ENCODE results near the gene DGKA.

The DGKA gene

DNA sequence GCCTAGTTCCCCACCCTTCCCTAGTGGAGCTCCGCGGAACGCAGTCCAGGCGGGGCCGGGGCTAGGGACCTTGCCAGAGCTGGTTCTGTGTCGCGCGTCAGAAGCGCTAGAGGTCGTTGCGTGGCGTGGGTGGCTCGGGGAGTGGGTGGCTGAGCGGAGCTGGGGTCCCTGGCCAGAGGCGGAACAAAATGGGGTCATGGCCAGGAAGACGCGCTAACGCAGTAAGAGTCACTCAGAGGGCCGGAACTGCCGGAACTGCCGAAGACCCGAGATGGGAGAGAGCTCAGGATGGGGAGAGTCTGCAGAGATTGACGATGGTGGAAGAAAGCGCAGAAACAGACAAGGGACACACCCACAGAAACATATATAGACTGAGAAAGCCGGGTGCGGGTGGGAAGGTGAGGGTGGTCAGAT, 4.8 kb downstream of the DGKA start:
- ATAC-seq (replicated peaks) (no peak), DNase-seq (no peak)
- Mint-ChIP-seq H3K36me3 (peaks cover 17 to 36% of the 10 kb centered on the region in 2 donors), H3K4me3 (no peak overlapping the region), H3K9me3 (no peaks in the 10 kb centered on the region), H3K27ac (peak overlapping the region; percentile 2), H3K4me1 (peaks cover 36 to 48% of the 10 kb centered on the region in 2 donors), H3K27me3 (no peaks in the 10 kb centered on the region)

DNA sequence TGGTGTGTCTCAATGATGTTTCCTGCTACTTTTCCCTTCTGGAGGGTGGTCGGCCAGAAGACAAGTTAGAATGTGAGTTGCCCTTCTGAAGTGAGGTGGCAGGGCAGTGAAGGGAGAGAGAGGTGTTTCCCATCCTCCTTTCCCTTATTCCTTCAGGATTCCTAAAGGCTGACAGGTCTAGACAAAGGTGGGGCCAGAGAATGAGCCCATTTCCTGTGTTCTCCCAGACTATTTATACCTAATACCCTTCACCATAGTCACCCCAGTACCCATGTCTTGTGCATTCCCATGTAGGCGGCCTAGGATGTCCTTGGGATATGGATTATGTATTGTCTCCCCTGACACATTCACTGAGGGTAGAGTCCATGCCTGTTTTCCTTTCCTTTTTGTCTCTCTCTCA, 7.0 kb downstream of the DGKA start:
- peaks cover 28 to 33% of the 10 kb centered on the region in 2 donors for H3K4me1 Mint-ChIP-seq
- H3K4me3 Mint-ChIP-seq = no peak overlapping the region
- no peak for ATAC-seq (replicated peaks)

DNA sequence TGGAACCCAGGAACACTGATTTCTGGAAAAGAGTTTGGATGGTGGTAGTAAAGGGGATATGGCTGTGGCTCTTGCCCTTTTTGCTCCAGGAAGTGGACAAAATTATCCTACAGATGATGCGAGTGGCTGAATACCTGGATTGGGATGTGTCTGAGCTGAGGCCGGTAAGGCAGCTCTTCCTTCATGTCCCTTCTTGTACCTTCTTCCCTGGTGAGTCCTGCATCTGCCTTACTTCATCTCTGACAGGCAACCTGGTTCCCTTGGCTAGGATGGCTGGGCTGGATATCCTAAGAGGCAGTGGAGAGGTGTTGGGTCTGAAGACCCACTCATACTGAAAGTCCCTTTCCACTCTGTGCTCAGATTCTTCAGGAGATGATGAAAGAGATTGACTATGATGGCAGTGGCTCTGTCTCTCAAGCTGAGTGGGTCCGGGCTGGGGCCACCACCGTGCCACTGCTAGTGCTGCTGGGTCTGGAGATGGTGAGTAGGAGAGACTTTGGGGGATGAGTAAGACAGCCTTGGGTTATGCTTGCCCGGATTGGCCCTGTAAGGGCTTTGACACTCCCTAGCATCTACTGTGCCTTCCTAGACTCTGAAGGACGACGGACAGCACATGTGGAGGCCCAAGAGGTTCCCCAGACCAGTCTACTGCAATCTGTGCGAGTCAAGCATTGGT, 8.0 kb downstream of the DGKA start:
- Mint-ChIP-seq H3K9me3 (no peaks in the 10 kb centered on the region), H3K4me1 (peaks cover 28% of the 10 kb centered on the region in 2 donors), H3K27me3 (no peaks in the 10 kb centered on the region), H3K36me3 (peaks cover 26 to 48% of the 10 kb centered on the region in 2 donors), H3K4me3 (no peak overlapping the region), H3K27ac (peak overlapping the region; percentile 37)
- ATAC-seq (replicated peaks) (no peak), DNase-seq (no peak)

More for the DNA sequence above, 7.0 kb downstream of the DGKA start:
- Mint-ChIP-seq H3K27ac (no peak overlapping the region), H3K9me3 (no peaks in the 10 kb centered on the region), H3K36me3 (peaks cover 23 to 42% of the 10 kb centered on the region in 2 donors), H3K27me3 (no peaks in the 10 kb centered on the region)
- no peak for DNase-seq

DNA sequence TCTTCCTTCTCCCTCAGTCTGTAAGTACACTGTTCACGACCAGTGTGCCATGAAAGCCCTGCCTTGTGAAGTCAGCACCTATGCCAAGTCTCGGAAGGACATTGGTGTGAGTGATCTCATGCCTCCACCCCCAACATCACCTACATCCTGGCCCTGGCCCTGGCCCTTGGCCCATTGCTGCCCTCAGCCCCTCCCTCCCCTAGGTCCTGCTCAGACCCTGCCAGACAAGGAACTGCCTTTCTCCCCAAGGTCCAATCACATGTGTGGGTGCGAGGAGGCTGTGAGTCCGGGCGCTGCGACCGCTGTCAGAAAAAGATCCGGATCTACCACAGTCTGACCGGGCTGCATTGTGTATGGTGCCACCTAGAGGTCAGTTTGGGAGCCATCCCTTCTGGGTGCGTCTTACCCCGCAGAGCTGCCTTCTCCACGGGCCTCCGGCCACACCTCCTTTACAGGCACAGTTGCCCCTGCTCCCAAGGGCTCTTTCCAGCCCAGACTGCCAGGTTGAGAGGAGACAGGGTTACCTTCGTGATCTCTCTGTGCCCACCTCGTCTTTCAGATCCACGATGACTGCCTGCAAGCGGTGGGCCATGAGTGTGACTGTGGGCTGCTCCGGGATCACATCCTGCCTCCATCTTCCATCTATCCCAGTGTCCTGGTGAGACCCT, 9.2 kb downstream of the DGKA start:
- H3K9me3 Mint-ChIP-seq = no peaks in the 10 kb centered on the region
- H3K27me3 Mint-ChIP-seq = no peaks in the 10 kb centered on the region
- DNase-seq (peak; percentile 79), ATAC-seq (replicated peaks) (peak; percentile 100)
- H3K4me3 Mint-ChIP-seq = no peak overlapping the region
- H3K36me3 Mint-ChIP-seq = peaks cover 31 to 57% of the 10 kb centered on the region in 2 donors
- peak overlapping the region; percentile 52 for H3K27ac Mint-ChIP-seq
- peaks cover 19 to 25% of the 10 kb centered on the region in 2 donors for H3K4me1 Mint-ChIP-seq

DNA sequence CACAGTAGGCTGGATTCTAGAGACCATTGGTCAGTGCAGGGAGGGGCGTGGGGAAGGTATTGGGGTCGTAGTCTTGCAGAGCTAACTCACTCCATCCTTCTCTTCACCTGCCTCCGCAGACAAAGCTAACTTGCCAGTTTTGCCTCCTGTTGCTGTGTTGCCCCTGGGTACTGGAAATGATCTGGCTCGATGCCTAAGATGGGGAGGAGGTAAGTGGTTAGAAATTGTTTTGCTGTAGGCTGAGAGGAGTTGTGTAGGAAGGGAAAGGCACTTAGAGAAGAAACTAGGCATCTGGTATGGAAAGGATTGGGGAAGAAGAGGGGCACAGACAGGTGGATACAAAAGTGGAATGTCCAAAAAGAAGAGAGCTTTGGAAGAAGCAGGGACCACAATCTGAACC, 11.1 kb downstream of the DGKA start:
- Mint-ChIP-seq H3K27ac (no peak overlapping the region), H3K27me3 (no peaks in the 10 kb centered on the region), H3K4me1 (peaks cover 12 to 23% of the 10 kb centered on the region in 2 donors), H3K36me3 (peaks cover 41 to 62% of the 10 kb centered on the region in 2 donors), H3K4me3 (no peak overlapping the region), H3K9me3 (no peaks in the 10 kb centered on the region)
- DNase-seq (no peak), ATAC-seq (replicated peaks) (no peak)

DNA sequence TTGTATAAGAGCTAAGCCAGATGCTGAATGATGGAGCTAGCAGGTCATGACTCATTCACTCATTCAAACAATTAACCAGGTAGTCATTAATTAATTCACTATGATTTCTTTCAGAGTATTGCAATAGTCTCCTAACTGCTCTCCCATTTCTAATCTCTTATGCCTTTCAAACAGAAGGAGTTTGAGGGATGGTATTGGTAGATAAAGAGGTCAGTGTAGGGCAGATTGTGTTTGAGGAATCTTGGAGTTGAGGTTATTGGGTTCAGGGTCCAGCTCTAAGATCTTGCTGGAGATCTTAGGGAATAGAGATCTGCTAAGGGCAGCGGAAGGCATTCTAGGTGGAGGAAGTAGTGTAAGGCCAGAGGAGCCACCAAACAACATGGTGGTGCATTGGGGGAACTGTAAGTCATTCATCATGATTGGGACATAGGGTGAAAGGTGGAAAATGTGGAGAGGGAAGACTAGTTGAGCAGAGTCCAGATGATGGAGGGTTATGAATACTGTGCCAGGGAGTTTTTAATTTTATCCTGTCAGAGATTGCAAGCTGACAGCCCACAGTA, 11.7 kb downstream of the DGKA start:
- DNase-seq (no peak), ATAC-seq (replicated peaks) (no peak)
- no peak overlapping the region for H3K4me3 Mint-ChIP-seq
- no peaks in the 10 kb centered on the region for H3K27me3 Mint-ChIP-seq
- peaks cover 12 to 23% of the 10 kb centered on the region in 2 donors for H3K4me1 Mint-ChIP-seq
- H3K36me3 Mint-ChIP-seq = peaks cover 39 to 56% of the 10 kb centered on the region in 2 donors
- H3K9me3 Mint-ChIP-seq = no peaks in the 10 kb centered on the region
- no peak overlapping the region for H3K27ac Mint-ChIP-seq

DNA sequence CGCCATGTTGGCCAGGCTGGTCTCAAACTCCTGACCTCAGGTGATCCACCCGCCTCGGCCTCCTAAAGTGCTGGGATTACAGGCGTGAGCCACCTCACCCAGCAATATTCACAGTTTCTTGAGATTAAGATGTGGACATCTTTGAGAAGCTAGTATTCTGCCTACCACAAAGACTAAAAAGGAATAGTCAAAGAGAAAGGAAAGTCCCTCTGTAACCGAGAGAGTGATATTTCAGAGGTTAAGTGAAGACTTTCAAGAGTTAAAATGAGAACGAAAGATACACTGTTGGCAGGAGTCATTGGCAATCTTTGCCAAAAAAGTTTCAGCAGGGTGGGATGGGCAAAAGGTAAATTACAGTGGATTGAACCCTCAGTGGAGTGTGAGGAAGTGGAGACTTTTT, 15.6 kb downstream of the DGKA start:
- DNase-seq = no peak
- ATAC-seq (replicated peaks) = no peak
- peaks cover 5 to 7% of the 10 kb centered on the region in 2 donors for H3K4me1 Mint-ChIP-seq
- H3K27ac Mint-ChIP-seq = no peak overlapping the region
- no peak overlapping the region for H3K4me3 Mint-ChIP-seq
- peaks cover 39 to 56% of the 10 kb centered on the region in 2 donors for H3K36me3 Mint-ChIP-seq
- H3K9me3 Mint-ChIP-seq = no peaks in the 10 kb centered on the region
- H3K27me3 Mint-ChIP-seq = no peaks in the 10 kb centered on the region

DNA sequence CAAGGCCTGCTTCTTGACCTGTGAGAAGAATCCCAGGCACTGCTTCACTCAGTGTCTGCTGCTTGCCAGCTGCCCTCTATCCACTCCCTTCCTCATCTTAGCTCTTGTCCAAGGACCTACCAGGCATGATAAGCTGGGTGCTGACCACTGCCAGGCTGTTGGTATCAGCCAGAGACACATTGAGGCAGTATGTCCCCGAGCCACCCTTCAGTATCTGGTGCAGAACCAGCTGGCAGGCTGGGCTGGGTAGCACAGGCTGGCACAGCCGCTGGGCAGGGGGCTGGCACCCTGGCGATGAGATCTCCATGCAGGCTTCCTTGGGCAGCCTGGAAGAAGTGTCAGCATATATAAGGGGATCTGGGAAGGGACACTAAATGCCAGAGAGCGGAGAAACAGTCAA, 24.4 kb downstream of the DGKA start:
- Mint-ChIP-seq H3K9me3 (no peaks in the 10 kb centered on the region), H3K27me3 (no peaks in the 10 kb centered on the region), H3K27ac (peak overlapping the region; percentile 43), H3K4me1 (peaks cover 0 to 3% of the 10 kb centered on the region in 2 donors), H3K4me3 (no peak overlapping the region), H3K36me3 (peaks cover 19 to 29% of the 10 kb centered on the region in 2 donors)
- peak in 1 of 2 donors; percentile 14 for ATAC-seq (replicated peaks)
- no peak for DNase-seq

DNA sequence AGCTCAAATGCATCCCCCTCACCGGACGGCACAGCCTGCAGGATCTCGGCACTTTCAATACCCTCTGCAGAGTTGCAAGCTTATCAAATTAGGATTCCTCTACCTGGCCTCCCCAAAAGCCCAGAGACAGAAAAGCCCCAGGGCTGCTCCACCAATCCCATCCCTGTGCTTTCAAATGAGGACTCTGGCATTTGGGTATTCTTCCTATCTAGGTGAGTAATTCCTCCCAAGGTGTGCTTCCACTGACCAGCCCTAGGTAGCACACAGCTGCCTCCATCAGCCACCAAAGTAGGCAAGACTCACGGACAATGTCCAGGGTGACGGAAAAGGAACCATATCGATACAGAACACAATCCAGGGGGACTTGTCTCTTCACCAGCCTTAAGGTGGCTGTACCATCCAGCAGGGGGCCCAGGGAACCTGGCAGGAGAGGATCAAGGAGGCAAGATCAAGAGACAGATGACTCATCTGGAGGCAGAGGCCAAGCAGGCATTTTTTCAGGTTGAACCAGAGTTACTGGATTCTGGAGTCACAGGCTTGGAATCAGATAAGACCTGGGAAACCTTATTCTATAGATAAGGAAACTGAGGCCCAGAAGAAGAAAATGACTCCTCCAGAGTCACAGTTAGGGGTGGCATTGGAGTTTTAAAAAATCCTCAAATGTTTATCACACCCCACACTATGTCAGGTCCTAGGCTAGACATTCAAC, 25.0 kb downstream of the DGKA start:
- H3K4me1 Mint-ChIP-seq = peaks cover 0 to 3% of the 10 kb centered on the region in 2 donors
- no peak overlapping the region for H3K27ac Mint-ChIP-seq
- H3K4me3 Mint-ChIP-seq = no peak overlapping the region

DNA sequence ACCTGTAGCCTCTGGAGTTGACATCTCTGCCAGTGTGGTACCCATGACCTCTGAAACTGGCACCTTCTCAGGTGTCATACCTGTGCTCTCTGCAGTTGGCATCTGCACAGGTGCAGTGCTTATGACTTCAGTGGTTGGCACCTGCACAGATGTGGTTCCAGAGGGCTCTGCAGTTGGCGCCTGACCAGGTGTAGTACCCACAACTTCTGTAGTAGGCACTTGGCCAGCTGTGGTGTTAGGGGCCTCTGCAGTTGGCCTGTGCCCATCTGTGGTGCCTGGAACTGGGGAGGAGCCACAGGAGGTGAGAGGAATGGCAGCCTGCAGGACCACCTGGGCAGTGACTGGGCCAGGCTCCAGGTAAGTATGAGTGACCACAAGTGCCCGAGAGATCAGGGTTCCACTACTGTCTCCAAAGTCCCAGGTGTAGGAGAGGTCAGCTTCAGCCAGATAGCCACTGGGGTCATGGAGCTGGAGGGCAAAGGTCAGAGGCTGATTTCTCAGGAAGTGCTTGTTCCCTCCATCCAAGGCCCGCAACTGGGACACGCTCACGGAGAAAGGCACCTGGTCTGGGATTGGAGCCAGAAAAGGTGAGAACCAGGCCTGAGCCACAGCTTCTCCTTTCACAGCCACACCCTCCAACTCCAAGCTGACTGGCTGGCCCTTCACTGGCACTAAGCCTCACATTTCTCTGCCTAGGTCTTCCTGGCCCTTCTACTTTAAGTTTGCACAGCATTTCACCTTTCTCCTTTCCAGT, 26.3 kb downstream of the DGKA start:
- ATAC-seq (replicated peaks) = no peak
- peaks cover 14 to 17% of the 10 kb centered on the region in 2 donors for H3K36me3 Mint-ChIP-seq

More for the DNA sequence above, 25.0 kb downstream of the DGKA start:
- Mint-ChIP-seq H3K36me3 (peaks cover 19 to 29% of the 10 kb centered on the region in 2 donors), H3K9me3 (no peaks in the 10 kb centered on the region), H3K27me3 (no peaks in the 10 kb centered on the region)
- DNase-seq (no peak), ATAC-seq (replicated peaks) (peak; percentile 71 to 73)

DNA sequence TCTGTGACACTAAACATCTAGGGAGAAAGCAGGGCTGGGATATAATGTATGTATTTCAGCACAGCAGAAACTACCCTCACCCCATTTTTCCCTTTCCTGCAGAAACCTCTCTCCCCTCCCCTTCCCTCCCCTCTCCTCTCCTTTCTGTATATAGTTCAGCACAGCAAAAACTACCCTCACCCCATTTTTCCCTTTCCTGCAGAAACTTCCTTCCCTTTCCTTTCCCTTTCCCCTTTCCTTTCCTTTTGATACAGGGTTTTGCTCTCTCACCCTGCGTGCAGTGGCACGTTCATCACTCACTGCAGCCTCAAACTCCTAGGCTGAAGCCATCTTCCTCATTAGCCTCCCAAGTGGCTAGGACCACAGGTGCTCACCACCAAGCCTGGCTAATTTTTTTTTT, 32.8 kb downstream of the DGKA start:
- Mint-ChIP-seq H3K27ac (no peak overlapping the region), H3K4me3 (no peak overlapping the region), H3K4me1 (peaks cover 19 to 28% of the 10 kb centered on the region in 2 donors), H3K27me3 (no peaks in the 10 kb centered on the region), H3K9me3 (no peaks in the 10 kb centered on the region), H3K36me3 (peaks cover 6 to 12% of the 10 kb centered on the region in 2 donors)
- DNase-seq = no peak
- ATAC-seq (replicated peaks) = no peak

More for the DNA sequence above, 26.3 kb downstream of the DGKA start:
- Mint-ChIP-seq H3K4me3 (no peak overlapping the region), H3K9me3 (no peaks in the 10 kb centered on the region), H3K4me1 (peaks cover 0 to 3% of the 10 kb centered on the region in 2 donors), H3K27me3 (no peaks in the 10 kb centered on the region), H3K27ac (no peak overlapping the region)
- no peak for DNase-seq

DNA sequence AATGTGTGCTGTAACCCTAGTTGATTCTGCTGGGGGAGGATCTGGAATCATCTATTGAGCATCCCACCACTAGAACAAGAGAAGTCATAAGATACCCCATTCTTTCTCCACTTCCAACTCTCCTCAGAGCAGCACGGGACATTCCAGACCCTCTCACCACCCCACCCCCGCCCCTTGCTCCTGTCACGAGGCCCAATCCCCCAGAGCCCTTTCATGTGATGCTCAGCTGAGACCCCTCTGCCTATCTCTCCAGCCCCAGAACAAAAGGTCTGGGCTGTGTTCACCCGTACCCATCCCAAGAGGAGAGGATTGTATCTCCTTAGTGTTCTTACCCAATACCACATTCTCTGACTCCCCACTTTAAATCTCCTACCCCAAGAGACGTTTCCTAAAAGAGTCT, 34.3 kb downstream of the DGKA start:
- ATAC-seq (replicated peaks) (no peak), DNase-seq (no peak)
- no peaks in the 10 kb centered on the region for H3K27me3 Mint-ChIP-seq
- H3K4me1 Mint-ChIP-seq = peaks cover 19 to 28% of the 10 kb centered on the region in 2 donors
- H3K27ac Mint-ChIP-seq = peak overlapping the region; percentile 3
- H3K36me3 Mint-ChIP-seq = peaks cover 8 to 12% of the 10 kb centered on the region in 2 donors
- no peaks in the 10 kb centered on the region for H3K9me3 Mint-ChIP-seq
- no peak overlapping the region for H3K4me3 Mint-ChIP-seq

DNA sequence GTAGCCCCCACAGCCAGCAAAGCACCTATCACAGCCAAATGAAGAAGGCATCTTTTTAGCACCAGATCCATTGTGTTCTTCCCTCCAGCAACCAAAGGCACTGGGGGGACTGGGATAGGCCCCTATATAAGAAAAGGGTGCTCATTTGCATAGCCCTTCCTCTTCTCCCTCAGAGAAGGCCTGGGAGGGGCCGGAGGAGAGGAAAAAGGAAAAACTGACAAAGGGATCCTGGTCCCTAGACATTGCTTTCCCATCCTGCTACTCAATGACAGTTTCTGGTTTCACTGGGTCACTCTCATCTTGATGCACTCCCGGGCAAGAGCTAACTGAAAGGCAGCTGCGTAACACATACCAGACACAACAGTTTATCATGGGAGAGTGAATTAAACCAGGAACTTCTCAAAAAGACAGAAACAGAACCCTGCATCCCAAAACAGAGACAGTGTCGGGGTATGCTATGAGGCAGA, 35.0 kb downstream of the DGKA start, which contains the start of gene PMEL:
Gene PMEL, minus strand, starts transcription at position 102 of the 467 bp plus-strand sequence. Its CDS starts 31 bp downstream, at position 71.
- peak within 1 kb of the TSS; percentile 94 to 97 for H3K4me3 Mint-ChIP-seq
- no peaks in the 10 kb centered on the region for H3K27me3 Mint-ChIP-seq
- peaks cover 23 to 35% of the 10 kb centered on the region in 2 donors for H3K4me1 Mint-ChIP-seq
- H3K36me3 Mint-ChIP-seq = peaks cover 9 to 18% of the 10 kb centered on the region in 2 donors
- peak; percentile 10 to 28 for ATAC-seq (replicated peaks)
- H3K9me3 Mint-ChIP-seq = no peaks in the 10 kb centered on the region
- peak within 1 kb of the TSS; percentile 96 for H3K27ac Mint-ChIP-seq
- no peak for DNase-seq

Measured in stimulated activated naive B cell treated with anti-CD40 and anti-IgM and Interleukin-4, amounts not matched to agents 10 μg/mL and 1 μg/mL and 100 μg/mL, for 72 hours (primary cell).